C4-2B (cell line): Measurements from ENCODE around the gene SPN.

ENCODE experiments used
- H3K27ac ChIP-seq: fragments of 450-650 bp; 2 replicates; pipeline ENCODE4 v1.5.1; 2017
- CTCF ChIP-seq: fragments of 450-650 bp; conservative IDR thresholded peaks from 2 replicates; pipeline ENCODE4 v1.5.1; 2017; ENCODE audit warnings: mild to moderate bottlenecking
- ZFX ChIP-seq: fragments of 450-650 bp; IDR thresholded peaks from 2 replicates; pipeline ENCODE4 v1.6.1; 2017

Gene SPN

DNA sequence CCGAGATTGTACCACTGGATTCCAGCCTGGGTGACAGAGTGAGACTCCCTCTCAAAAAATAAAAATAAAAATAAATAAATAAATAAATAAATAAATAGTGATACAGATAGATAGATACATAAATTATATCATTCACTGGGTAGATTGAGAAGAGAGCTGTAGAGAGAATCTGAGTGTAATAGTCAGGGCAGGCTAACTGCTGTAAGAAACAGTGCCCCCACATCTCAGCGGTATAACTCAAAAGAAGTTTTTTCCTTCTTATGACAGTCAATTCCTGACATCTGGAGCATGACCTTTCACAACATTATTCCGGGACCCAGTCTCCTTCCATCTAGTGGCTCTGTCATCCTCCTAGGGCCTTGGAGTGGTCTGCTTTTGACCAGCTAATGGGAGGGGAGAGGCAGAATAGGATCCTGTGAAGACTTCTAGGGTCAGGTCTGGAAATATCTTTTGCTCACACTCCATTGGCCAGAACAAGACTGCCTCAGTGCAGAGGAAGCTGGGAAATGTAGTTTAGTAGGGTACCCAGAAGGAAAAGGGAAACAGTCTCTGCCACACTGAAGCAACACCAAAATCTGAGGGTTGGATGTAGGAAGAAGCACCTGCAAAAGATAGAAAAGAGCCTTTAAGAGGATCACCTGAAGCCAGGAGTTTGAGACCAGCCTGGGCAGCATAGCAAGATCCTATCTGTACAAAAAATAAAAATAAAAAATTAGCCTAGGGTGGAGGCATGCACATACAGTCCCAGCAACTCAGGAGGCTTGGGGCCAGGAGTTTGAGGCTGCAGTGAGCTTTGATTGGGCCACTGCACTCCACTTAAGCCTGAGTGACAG lies 13.0 kb downstream of the SPN start:
- H3K27ac ChIP-seq, result no peak overlapping the region
- TF ChIP-seq CTCF, result no peak
- no peak for TF ChIP-seq ZFX

DNA sequence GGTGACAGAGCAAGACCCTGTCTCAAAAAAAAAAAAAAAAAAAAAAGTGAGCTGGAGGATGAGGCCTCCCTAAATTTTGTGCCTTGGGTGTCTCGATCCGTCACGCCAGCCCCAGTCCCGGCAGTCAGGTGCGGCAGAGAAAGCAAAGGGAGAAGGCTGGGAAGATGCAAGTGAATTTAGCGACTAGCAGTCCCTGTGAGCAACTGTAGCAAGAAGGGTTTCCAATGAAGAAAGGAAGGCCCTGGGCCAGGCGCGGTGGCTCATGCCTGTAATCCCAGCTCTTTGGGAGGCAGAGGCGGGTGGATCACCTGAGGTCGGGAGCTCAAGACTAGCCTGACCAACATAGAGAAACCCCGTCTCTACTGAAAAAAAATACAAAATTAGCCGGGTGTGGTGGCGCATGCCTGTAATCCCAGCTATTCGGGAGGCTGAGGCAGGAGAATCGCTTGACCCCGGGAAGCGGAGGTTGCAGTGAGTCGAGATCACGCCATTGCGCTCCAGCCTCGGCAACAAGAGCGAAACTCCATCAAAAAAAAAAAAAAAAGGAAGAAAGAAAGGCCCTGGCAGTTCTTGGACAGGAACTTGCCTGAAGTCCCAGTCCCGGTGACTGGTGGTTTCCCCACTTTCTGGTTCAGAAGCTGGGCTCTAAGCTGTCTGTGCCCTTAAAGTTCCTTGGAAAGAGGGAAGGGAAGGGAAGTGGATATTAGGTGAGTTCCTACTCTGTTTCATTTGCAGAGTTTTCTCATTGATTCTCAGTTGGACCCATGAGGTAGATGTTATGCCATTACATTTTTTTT lies 14.1 kb downstream of the SPN start:
- H3K27ac ChIP-seq, result no peak overlapping the region
- TF ChIP-seq CTCF (no peak), ZFX (no peak)

- no peak within 1 kb of the TSS for H3K27ac ChIP-seq
- no peak for TF ChIP-seq ZFX
These were observed 15.7 kb downstream of the SPN start, which contains the start of gene QPRT for GRCh38 chr16:29678691-29679267. Gene QPRT, plus strand, starts transcription at chr16:29679180. Its CDS starts 18 bp downstream, at chr16:29679198.

DNA sequence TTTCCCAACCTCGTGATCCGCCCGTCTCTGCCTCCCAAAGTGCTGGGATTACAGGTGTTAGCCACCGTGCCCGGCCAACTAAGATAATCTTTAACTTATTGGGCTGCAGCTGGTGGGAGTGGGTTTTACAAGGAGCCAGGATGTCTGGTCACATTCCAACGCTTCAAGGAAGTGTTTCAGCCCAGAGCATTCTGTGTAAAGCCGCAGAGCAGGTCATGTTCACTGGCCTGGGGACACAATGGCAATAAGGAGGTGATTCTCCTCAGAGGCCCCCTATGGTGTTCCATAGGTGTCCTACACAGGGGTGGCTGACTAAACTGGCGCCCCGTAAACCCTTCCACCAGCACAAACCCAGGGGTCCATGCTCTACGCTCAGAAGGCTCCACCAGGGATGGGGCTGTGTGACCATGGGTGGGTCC lies 17.1 kb downstream of the SPN start:
- no peak overlapping the region for H3K27ac ChIP-seq
- TF ChIP-seq CTCF (no peak), ZFX (no peak)

DNA sequence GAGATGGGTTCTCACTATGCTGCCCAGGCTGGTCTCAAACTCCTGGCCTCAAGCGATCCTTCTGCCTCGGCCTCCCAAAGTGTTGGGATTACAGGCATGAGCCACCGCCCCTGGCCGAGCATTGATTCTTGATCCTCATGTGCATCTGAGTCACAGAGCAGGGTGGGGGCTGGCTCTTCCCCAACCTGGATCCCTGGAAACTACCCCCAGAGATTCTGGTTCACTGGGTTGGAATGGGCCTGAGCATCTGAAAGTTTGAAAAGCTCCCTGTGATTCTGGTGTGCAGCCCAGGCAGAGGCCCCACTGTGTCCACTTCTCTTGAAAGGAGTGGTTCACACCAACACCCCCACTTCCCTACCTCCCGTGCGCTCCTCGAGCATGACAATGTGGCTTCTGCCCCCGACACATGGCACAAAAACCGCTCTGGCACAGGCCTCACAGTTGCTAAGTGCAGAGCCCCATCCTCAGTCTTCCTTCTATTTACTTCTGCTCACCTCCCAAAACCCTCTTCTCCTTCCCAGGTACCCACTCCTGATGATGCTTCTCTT lies 20.6 kb downstream of the SPN start:
- H3K27ac ChIP-seq, result no peak overlapping the region
- TF ChIP-seq ZFX (no peak), CTCF (no peak)

DNA sequence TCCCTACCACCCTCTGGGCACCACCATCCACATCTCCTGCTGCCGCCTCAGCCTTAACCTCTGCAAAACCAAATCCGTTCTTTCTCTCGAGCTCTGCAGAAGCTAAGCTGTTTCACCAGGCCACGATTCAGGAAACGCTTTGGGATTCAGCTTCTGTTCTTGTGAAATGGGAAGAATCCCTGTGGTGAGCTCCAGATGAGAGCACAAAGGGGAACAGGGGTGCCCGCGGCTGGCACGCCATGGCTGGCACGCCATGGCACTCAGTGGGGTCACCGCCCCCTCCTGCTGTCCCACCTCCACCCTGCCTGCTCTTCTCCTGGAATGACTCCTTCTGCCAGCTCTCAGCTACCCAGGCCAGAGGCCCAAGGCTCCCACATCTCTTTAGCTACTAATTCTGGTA lies 21.6 kb downstream of the SPN start:
- no peak overlapping the region for H3K27ac ChIP-seq
- TF ChIP-seq CTCF (no peak), ZFX (no peak)

DNA sequence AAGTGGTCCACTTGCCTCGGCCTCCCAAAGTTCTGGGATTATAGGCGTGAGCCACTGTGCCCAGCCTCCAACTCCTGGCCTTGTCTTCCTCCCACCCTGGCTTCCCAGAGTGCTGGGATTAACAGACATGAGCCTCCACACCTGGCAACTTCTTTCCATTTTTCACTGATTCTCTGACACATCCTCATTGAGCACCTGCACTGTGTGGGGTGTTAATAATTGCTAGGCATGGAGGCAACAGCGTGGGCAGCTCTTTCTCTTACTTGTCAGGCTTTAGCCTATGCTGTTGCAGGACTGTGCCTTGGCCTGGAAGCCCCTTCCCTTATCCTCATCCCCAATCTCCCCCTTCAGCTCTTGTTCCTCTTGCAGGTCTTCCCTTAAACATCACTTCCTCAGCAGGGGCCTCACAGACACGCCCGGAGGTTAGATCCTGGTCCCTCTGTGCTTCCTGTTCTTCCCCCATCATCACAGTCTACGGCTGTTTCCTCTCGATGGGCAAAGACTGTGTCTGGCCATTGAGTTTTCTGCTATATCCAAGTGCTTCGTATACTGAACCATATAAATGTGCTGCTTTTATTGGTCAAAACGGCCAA lies 23.8 kb downstream of the SPN start:
- no peak overlapping the region for H3K27ac ChIP-seq
- TF ChIP-seq ZFX, result no peak
- TF ChIP-seq CTCF, result no peak
